ENCODE data around the gene ZNF384.

ZNF384 gene

DNA sequence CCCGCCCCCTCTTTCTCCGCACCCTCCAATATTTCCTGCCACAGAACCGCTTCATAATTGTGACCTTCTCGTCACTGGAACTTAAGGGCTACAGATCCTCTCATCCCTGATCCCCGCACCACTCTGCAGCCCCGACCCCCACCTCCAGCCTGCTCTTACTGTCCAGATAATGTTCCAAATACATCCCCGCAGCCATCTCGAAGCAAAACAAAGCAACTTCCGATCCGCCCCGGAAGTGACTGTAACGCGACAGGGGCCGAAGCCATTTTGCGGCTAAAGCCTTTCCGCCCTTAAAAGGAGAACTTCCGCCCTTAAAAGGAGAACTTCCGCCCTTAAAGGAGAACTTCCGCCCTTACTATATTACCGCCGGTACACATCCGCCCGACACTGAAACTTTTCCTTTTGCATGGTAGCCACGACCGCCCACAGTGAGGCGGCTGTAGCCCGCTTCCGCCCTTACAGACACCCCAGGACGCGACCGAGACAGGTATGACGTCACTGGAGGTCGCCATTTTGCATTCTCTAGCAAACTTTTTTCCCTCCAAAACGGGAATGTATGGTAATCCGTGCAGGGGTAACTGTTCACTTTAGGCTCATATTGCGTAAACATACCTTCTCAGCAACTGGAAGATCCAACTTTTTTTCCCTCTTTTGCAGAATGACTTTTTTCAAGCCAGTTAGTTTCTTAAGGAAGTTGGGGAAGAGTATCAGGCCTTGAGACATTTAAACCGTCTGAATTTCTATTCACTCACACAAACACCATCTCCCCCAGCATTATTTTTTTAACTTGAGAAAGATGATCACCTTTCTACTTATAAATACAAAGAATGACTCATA lies 26.1 kb downstream of the ZNF384 start, which contains the start of gene ING4:
Gene ING4 (minus strand): TSS at position 214 of the 837 bp plus-strand sequence. CDS start 18 bp downstream, at position 196.
- in situ Hi-C loops (cut with HindIII; ENCODE audit: low pct_unique_long_range_greater_than_20kb, low sequenced_read_pairs): no loop called here
- DNase-seq (ENCODE audit: low read depth in 1 of 2, low spot score in 1 of 2): peak; percentile 64 to 96
- no peak for TF ChIP-seq JUND (IDR thresholded peaks at IDR 0.05; ENCODE audit: low read depth)

- DNase-seq (ENCODE audit: low read depth in 1 of 2, low spot score in 1 of 2): no peak
Observed at GRCh38 chr12:6662602-6662905, 26.6 kb downstream of the ZNF384 start.

DNA sequence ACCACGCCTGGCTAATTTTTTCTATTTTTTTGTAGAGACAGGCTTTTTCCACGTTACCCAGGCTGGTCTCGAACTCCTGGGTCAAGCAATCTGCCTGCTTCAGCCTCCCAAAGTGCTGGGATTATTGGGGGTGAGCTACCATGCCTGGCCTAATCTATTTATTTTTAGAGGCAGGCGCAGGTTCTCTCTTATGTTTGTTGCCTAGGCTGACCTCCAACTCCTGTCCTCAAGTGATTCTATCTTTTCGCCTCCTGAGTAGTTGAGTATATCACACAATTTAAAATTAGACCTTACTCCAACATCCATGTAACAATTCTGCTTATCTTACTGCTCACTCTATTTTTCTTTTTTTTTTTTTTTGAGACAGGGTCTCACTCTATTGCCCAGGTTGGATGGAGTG lies 35.2 kb downstream of the ZNF384 start:
- in situ Hi-C loops (cut with HindIII; ENCODE audit: low pct_unique_long_range_greater_than_20kb, low sequenced_read_pairs): no loop called here
- TF ChIP-seq JUND (IDR thresholded peaks at IDR 0.05; ENCODE audit: low read depth): no peak
- DNase-seq (ENCODE audit: low read depth in 1 of 2, low spot score in 1 of 2): no peak

More at GRCh38 chr12:6662602-6662905, 26.6 kb downstream of the ZNF384 start:
- no peak for TF ChIP-seq JUND (IDR thresholded peaks at IDR 0.05; ENCODE audit: low read depth)
- in situ Hi-C loops (cut with HindIII; ENCODE audit: low pct_unique_long_range_greater_than_20kb, low sequenced_read_pairs): no loop called here

DNA sequence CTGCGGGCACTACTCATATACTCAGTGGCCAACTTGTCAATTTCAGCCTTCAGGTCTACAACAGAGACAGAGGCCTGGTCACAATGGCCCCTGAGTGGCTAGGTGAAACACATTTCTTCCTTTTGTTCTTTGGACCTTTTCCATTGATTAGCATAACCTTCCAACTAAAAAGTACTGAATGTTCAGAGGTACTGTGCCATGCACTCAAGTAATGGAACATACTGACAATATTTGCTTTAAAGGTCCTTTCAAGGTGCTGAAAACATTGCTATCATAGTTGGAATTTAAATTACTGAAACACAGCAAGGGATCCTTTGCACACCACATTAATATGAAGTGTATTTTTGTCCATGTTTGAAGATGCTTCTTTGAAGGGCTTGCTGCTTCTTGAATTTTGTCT lies 35.8 kb downstream of the ZNF384 start:
- TF ChIP-seq JUND (IDR thresholded peaks at IDR 0.05; ENCODE audit: low read depth): no peak
- no peak for DNase-seq (ENCODE audit: low read depth in 1 of 2, low spot score in 1 of 2)
- in situ Hi-C loops (cut with HindIII; ENCODE audit: low pct_unique_long_range_greater_than_20kb, low sequenced_read_pairs): no loop called here

DNA sequence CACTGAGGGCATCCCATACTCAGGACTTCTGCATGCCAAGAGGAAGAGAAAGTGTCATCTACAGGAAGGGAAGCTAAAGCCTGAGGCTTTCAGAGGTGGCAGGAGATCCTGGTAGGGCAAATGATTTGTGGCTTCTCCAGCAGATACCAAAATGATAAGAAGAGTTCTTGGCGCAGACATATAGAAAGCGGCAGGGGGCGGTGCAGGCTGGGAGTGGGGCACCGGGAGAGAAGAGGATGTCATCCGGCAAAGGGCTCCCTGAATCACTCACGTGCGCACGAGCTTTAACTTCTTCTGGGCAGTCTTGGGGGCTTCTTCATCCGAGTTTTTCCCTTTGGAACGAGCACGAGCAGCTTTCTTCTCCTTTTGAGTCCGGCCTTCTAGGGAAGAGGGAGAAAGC lies 36.8 kb downstream of the ZNF384 start:
- no peak for TF ChIP-seq JUND (IDR thresholded peaks at IDR 0.05; ENCODE audit: low read depth)
- in situ Hi-C loops (cut with HindIII; ENCODE audit: low pct_unique_long_range_greater_than_20kb, low sequenced_read_pairs): no loop called here
- no peak for DNase-seq (ENCODE audit: low read depth in 1 of 2, low spot score in 1 of 2)

DNA sequence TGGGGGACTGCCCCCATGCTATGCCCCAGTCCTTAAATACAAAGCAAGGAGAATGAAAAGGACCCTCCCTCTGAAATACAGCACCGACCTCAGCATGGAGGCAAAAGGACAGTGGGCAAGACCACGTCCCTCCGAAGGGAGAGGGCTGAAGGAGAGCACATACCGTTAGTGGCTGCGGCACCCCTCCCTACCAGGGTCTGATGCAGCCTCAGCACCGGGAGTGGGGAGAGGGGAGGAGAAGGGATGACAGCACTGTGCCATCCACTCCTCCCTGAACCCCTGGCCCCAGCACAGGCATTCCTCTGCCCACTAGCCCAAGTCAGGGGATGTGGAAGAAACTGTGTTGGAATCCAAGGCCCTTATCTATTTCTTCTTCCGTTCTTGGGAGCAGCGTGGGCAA lies 38.3 kb downstream of the ZNF384 start:
- in situ Hi-C loops (cut with HindIII; ENCODE audit: low pct_unique_long_range_greater_than_20kb, low sequenced_read_pairs): no loop called here

DNA sequence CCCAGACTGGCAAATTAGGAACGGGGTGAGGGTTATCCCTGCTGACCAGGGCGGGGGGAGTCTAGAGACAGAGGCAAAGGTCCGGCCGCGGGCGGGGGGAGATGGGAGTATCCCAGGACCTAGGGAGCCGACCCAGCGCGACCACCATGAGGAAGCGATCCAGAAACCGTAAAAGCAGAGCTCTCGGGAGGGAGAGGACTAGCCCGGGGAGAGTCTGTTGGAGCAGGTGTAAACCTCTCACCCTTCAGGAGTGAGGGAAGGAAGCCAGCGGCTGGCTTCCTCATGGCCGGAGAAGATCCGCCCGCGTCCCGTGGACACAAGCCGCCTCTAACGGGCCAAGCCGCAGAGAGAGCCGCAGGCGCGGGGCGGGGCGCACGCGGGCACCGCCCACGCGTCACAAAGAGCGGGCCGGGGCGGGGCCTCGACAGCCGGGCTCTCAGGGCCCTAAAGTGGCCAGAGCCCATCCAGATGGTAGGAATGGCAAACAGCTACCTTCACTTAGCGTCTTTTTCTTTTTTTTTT lies 42.0 kb downstream of the ZNF384 start, which contains the start of gene ACRBP:
Gene ACRBP (minus strand): TSS at position 350 of the 522 bp plus-strand sequence. CDS start 66 bp downstream, at position 284.
- no peak for DNase-seq (ENCODE audit: low read depth in 1 of 2, low spot score in 1 of 2)
- in situ Hi-C loops (cut with HindIII; ENCODE audit: low pct_unique_long_range_greater_than_20kb, low sequenced_read_pairs): no loop called here
- TF ChIP-seq JUND (IDR thresholded peaks at IDR 0.05; ENCODE audit: low read depth): no peak

More for the DNA sequence above, 38.3 kb downstream of the ZNF384 start:
- no peak for TF ChIP-seq JUND (IDR thresholded peaks at IDR 0.05; ENCODE audit: low read depth)
- DNase-seq (ENCODE audit: low read depth in 1 of 2, low spot score in 1 of 2): no peak

DNA sequence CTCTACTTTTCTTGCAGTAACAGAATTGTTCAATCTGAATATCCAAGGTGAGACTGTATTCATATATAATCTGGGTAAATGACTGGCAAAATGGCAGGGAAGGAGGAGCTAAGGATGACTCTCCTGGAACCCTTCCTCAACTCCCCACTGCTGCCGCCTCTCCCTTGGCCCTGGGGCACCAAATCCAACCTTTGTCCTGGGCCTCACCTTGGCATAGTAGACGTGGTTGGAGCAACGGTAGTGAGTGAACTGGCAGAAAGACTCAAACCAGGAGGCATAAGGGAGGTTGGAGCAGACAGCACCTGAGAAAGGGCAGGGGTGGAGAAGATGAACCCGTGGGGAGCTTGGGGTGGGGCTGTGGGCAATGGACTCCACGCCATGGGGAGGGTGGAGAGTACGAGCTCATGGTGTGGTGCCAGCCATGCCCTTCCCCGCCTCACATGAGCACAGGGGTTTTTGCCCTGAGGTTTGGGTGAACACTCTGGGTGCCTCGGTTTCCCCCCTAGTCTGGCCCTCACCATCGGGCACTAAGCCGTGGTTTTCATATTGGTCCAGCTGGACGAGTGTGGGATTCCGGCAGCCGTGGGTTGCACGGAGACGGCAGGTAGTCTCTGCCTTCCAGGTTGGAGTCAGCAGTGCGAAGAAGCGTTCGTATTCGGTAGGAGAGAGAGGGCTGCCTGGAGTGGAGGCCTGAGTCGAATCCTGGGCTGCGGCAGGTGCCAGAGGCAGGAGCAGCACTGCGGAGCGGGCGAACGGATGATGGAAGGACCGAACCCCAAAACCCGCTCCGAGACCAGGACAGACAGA lies 42.7 kb downstream of the ZNF384 start:
- TF ChIP-seq JUND (IDR thresholded peaks at IDR 0.05; ENCODE audit: low read depth): no peak
- no peak for DNase-seq (ENCODE audit: low read depth in 1 of 2, low spot score in 1 of 2)
- in situ Hi-C loops (cut with HindIII; ENCODE audit: low pct_unique_long_range_greater_than_20kb, low sequenced_read_pairs): no loop called here

- no peak for DNase-seq (ENCODE audit: low read depth in 1 of 2, low spot score in 1 of 2)
- in situ Hi-C loops (cut with HindIII; ENCODE audit: low pct_unique_long_range_greater_than_20kb, low sequenced_read_pairs): no loop called here
- TF ChIP-seq JUND (IDR thresholded peaks at IDR 0.05; ENCODE audit: low read depth): no peak
Observed at GRCh38 chr12:6644903-6645302, 44.3 kb downstream of the ZNF384 start.

- TF ChIP-seq JUND (IDR thresholded peaks at IDR 0.05; ENCODE audit: low read depth): no peak
- no peak for DNase-seq (ENCODE audit: low read depth in 1 of 2, low spot score in 1 of 2)
- in situ Hi-C loops (cut with HindIII; ENCODE audit: low pct_unique_long_range_greater_than_20kb, low sequenced_read_pairs): no loop called here
Observed at GRCh38 chr12:6644257-6644596, 44.9 kb downstream of the ZNF384 start.

GRCh38 chr12:6643569-6644256 lies 45.5 kb downstream of the ZNF384 start:
- TF ChIP-seq JUND (IDR thresholded peaks at IDR 0.05; ENCODE audit: low read depth): no peak
- no peak for DNase-seq (ENCODE audit: low read depth in 1 of 2, low spot score in 1 of 2)
- in situ Hi-C loops (cut with HindIII; ENCODE audit: low pct_unique_long_range_greater_than_20kb, low sequenced_read_pairs): no loop called here

GRCh38 chr12:6641131-6641530 lies 48.0 kb downstream of the ZNF384 start:
- no peak for DNase-seq (ENCODE audit: low read depth in 1 of 2, low spot score in 1 of 2)
- no peak for TF ChIP-seq JUND (IDR thresholded peaks at IDR 0.05; ENCODE audit: low read depth)
- in situ Hi-C loops (cut with HindIII; ENCODE audit: low pct_unique_long_range_greater_than_20kb, low sequenced_read_pairs): no loop called here
